Esophagus muscularis mucosa (tissue), 3 donors: ENCODE data around the gene C6orf52.

Experiments
- CTCF ChIP-seq, 3 experiments: fragments of 200-600 bp in 2 of 3; fragments of 450-650 bp in 1 of 3; sonication (generic) in 2 of 3; IDR thresholded peaks; one replicate each; pipeline ENCODE4 v1.5.1; 2017 to 2019; ENCODE audit warnings: antibody characterized with exemption in 3 of 3, mild to moderate bottlenecking in 2 of 3, moderate library complexity in 1 of 3
- POLR2AphosphoS5 ChIP-seq, 2 donors: sonication (generic); formaldehyde crosslinking; IDR thresholded peaks; one replicate each; pipeline ENCODE4 v1.6.1; 2017; ENCODE audit warnings: antibody characterized with exemption in 2 of 2

DNA sequence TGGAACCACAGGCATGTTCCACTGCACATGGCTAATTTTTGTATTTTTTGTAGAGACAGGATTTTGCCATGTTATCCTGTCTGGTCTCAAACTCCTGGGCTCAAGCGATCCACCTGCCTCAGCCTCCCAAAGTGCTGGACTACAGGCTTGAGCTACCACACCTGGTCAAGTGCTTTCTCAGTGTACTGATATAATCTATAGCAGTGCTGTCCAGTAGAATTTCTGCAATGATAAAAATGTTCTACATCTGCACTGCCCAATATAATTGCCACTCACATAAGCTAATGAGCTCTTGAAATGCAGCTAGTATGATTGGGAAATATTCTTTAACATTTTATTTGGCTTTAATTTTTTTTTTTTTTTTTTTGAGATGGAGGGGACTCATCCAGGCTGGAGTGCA lies 64.2 kb downstream of the C6orf52 start:
- TF ChIP-seq CTCF (IDR thresholded peaks at IDR 0.05) = no peak
- no peak for TF ChIP-seq POLR2AphosphoS5 (IDR thresholded peaks at IDR 0.05)
